A673 (cell line): ENCODE measurements around the gene RGS7. TPM values are rescaled to one million over a fixed set of nuclear protein-coding genes. Genes with fewer than 3 reads are reported as not detected.

Experiments
- BruUV-seq: library from RNA; stranded (reverse); fragments of 400-500 nt; replicated peaks from 2 replicates; lab custom pipeline; 2021; lab: Mats Ljungman, UMichigan
- CTCF ChIA-PET: fragments of 300-600 bp; sonication (Branson Sonifier 250); formaldehyde crosslinking; loops from one replicate; lab custom pipeline; 2022; ENCODE audit warnings: antibody characterized with exemption; lab: Charles Lee
- POLR2A ChIA-PET: fragments of 300-600 bp; sonication (Branson Sonifier 250); formaldehyde crosslinking; loops from one replicate; lab custom pipeline; 2022; ENCODE audit warnings: antibody characterized with exemption; ENCODE audit not compliant: low non-redundant PET; lab: Charles Lee
- DNase-seq: peaks from one replicate; pipeline ENCODE4 v3.0.0-alpha.2; 2015; ENCODE audit warnings: low spot score
- H3K27ac ChIP-seq: fragments of 200-600 bp; sonication (generic); 2 replicates; pipeline ENCODE4 v1.5.1; 2016; ENCODE audit warnings: mixed run types, low read depth, mild to moderate bottlenecking, mixed read lengths, antibody characterized with exemption, low read length; ENCODE audit not compliant: poor library complexity, severe bottlenecking
- H3K27me3 ChIP-seq: fragments of 200-600 bp; sonication (generic); replicated peaks from 2 replicates; pipeline ENCODE4 v1.6.1; 2017; ENCODE audit warnings: mixed run types, low read depth, mild to moderate bottlenecking, mixed read lengths, antibody characterized with exemption, low read length; ENCODE audit not compliant: insufficient read depth, poor library complexity
- H3K36me3 ChIP-seq: fragments of 200-600 bp; sonication (generic); 2 replicates; pipeline ENCODE4 v1.6.1; 2016; ENCODE audit warnings: mixed run types, mild to moderate bottlenecking, mixed read lengths, antibody characterized with exemption, low read length; ENCODE audit not compliant: insufficient read depth, poor library complexity, severe bottlenecking
- H3K4me1 ChIP-seq: fragments of 200-600 bp; sonication (generic); 2 replicates; pipeline ENCODE4 v1.6.1; 2017; ENCODE audit warnings: mixed run types, mild to moderate bottlenecking, mixed read lengths, antibody characterized with exemption, low read length; ENCODE audit not compliant: insufficient read depth, poor library complexity, severe bottlenecking
- H3K4me3 ChIP-seq: fragments of 200-600 bp; sonication (generic); 2 replicates; pipeline ENCODE4 v1.5.1; 2016; ENCODE audit warnings: low read depth, mixed run types, mild to moderate bottlenecking, mixed read lengths, low read length; ENCODE audit not compliant: poor library complexity, severe bottlenecking
- H3K9me3 ChIP-seq: fragments of 200-600 bp; sonication (generic); 2 replicates; pipeline ENCODE4 v1.6.1; 2016; ENCODE audit warnings: mixed run types, low read depth, mild to moderate bottlenecking, mixed read lengths, antibody characterized with exemption, low read length; ENCODE audit not compliant: poor library complexity, severe bottlenecking
- EZH2 ChIP-seq: fragments of 200-600 bp; sonication (generic); IDR thresholded peaks from 2 replicates; pipeline ENCODE4 v1.6.1; 2017; ENCODE audit warnings: borderline replicate concordance, low read depth, mild to moderate bottlenecking, mixed read lengths, antibody characterized with exemption, low read length; ENCODE audit not compliant: poor library complexity, severe bottlenecking
- intact Hi-C: fragments of 100-400 bp; cut with micrococcal nuclease; formaldehyde crosslinking; loops from one replicate; pipeline ENCODE4 v1.10.0; 2022; ENCODE audit not compliant: unreplicated experiment
- total RNA-seq: library from RNA; stranded (reverse); gene quantifications from 2 replicates; pipeline ENCODE4 v1.2.3, GENCODE V29; 2021
- TF ChIP-seq, protein P1 (sequence below): fragments of 300-800, 200-600 bp; sonication (generic); conservative IDR thresholded peaks from 2 replicates; pipeline ENCODE4 v1.5.1; 2017; ENCODE audit warnings: low read depth, mild to moderate bottlenecking, antibody characterized with exemption, low read length, moderate library complexity, mixed read lengths

Gene RGS7
- total RNA-seq, 1 experiment from 2014 or later: not detected

DNA sequence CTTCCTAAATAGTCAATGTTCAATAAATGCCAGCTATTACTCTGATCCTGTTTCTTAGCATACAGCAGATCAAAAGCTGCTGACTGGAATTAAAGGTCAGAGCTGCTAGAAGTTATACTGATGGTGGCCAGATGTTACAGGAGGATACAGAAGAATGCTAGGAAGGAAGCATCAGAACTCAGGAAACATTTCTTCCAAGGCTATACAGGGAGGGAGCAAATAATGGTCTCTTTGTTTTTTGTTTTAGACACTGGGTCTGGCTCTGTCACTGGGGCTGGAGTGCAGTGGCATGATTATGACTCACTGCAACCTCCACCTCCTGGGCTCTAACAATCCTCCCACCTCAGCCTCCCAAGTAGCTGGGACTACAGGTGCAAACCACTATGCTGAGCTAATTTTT lies 175.5 kb downstream of the RGS7 start:
- Histone ChIP-seq H3K4me1 (no peaks in the 10 kb centered on the region), H3K27me3 (peaks cover 3% of the 10 kb centered on the region), H3K27ac (no peak overlapping the region), H3K4me3 (no peak overlapping the region), H3K36me3 (no peaks in the 10 kb centered on the region), H3K9me3 (no peaks in the 10 kb centered on the region)
- no peak for DNase-seq
- CTCF ChIA-PET: no interaction called here
- intact Hi-C loops: no loop called here
- POLR2A ChIA-PET: no interaction called here
- TF ChIP-seq, protein P1, sequence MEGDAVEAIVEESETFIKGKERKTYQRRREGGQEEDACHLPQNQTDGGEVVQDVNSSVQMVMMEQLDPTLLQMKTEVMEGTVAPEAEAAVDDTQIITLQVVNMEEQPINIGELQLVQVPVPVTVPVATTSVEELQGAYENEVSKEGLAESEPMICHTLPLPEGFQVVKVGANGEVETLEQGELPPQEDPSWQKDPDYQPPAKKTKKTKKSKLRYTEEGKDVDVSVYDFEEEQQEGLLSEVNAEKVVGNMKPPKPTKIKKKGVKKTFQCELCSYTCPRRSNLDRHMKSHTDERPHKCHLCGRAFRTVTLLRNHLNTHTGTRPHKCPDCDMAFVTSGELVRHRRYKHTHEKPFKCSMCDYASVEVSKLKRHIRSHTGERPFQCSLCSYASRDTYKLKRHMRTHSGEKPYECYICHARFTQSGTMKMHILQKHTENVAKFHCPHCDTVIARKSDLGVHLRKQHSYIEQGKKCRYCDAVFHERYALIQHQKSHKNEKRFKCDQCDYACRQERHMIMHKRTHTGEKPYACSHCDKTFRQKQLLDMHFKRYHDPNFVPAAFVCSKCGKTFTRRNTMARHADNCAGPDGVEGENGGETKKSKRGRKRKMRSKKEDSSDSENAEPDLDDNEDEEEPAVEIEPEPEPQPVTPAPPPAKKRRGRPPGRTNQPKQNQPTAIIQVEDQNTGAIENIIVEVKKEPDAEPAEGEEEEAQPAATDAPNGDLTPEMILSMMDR: no peak
- TF ChIP-seq EZH2: no peak
- no TSS peak for BruUV-seq

DNA sequence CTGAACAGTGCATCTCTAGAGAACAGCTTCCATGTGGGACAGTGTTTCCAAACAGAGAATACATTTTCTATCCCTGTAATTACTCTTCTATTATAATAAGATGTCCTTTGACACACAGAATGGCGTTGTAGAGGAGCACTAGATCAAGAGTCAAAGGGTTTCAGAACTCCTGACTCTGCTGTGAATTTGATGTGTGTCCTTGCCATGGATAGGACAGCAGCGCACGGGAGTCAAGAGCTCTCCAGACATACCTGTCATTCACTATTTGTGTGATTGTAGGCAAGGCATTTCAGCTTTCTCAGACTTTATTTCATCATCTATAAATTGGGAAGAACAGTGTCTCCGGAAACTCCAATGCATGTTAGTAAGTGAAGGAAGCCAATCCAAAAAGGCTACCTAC lies 176.4 kb downstream of the RGS7 start:
- BruUV-seq: no TSS peak
- no peak for DNase-seq
- H3K27me3 ChIP-seq: peaks cover 3% of the 10 kb centered on the region
- no peaks in the 10 kb centered on the region for H3K9me3 ChIP-seq
- no peaks in the 10 kb centered on the region for H3K36me3 ChIP-seq
- CTCF ChIA-PET: no interaction called here
- intact Hi-C loops: no loop called here
- no peak overlapping the region for H3K27ac ChIP-seq
- no peaks in the 10 kb centered on the region for H3K4me1 ChIP-seq
- TF ChIP-seq, protein P1: no peak
- no peak for TF ChIP-seq EZH2
- no peak overlapping the region for H3K4me3 ChIP-seq
- POLR2A ChIA-PET: no interaction called here

DNA sequence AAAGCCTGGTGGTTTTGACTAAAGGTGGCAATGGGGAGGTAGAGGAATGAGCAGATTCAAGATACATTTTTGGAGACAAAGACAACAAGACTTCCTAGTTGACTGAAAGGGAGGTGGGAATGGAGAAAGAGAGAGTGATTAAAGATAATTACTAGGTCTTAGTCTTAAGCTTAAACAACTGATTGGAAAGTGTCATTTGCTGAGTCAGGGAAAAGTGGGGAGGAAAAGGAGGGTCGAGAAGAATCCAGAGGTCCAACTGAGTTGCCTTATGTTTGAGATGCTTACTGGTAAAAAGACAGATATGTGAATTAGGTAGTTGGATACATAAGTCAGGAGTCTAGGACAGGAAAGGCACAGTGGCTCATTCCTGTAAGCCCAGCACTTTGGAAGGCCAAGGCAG lies 179.3 kb downstream of the RGS7 start:
- POLR2A ChIA-PET: no interaction called here
- no TSS peak for BruUV-seq
- intact Hi-C loops: no loop called here
- Histone ChIP-seq H3K4me1 (no peaks in the 10 kb centered on the region), H3K27ac (no peak overlapping the region), H3K27me3 (no peaks in the 10 kb centered on the region), H3K36me3 (no peaks in the 10 kb centered on the region), H3K4me3 (no peak overlapping the region), H3K9me3 (no peaks in the 10 kb centered on the region)
- no peak for TF ChIP-seq EZH2
- TF ChIP-seq, protein P1: no peak
- DNase-seq: no peak
- CTCF ChIA-PET: no interaction called here
